GM21381 (cell line): ENCODE measurements around the gene LRRIQ4.
A peak's percentile ranks its signal among the peaks of the same experiment; 100 is the strongest.

Experiments used
- ATAC-seq: cut with Tn5 transposase; IDR thresholded peaks from one replicate; pipeline ENCODE4 v1.9.1; 2021; ENCODE audit warnings: mild to moderate bottlenecking, moderate library complexity; ENCODE audit not compliant: unreplicated experiment

LRRIQ4 gene

DNA sequence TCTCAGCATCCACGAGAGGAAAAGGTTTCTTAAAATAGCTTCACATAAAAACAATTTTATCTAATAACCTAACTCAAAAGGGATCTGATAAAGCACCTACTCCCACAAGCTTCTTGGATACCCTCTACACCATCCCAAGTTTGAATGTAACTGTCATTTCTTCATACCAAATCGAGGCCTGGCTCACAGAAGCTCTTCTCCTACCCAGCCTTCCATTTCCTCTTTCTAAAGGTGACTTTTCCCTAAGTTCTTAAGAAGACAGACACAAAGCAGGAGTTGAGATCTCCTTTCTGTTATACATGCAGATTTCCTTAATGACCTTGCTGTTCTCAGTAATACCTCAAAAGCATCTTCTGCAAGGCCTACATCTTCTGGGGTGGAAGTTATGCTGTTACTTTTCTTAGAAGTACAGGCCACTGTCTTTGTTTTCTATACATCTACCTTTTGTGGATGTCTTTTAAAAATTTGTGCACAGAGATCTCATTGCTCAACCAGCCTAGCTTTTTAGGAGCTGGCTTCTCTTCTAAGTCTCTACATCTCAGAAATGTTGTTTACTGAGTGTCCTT is 3.4 kb upstream of the LRRIQ4 start:
- no peak for ATAC-seq

DNA sequence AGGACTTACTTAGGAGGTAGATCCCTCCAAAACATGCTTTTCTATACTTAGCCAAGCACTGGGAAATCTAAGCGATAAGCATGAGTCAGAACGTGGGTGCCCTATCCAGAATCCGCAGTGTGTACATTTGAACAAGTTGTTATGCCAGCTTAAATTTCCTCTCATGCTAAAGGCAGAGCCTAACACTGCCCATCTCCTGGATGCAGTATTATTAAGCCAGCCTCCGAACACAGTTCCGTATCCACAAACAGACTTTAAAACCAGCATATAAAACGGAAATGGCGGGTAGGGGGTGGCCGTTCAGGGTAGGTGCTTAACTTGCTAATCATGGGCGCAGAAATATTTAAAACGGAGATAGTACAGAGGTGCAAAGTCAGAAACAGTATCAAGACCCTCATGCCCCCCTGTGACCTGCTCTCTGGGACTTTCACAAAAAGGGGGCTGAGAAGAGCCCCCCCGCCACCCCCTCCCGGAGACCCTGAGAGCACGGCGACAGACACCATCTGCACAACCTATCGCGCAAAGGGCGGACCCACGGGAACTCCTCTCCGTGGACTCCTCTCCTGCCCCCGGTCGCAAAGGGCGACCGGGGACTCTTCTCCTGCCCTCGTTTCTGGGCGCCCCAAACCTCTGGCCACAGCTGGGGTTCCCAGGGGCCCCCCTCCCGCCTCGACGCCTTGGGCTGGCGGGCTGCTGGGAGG is 889 bp upstream of the LRRIQ4 start:
- ATAC-seq: no peak

DNA sequence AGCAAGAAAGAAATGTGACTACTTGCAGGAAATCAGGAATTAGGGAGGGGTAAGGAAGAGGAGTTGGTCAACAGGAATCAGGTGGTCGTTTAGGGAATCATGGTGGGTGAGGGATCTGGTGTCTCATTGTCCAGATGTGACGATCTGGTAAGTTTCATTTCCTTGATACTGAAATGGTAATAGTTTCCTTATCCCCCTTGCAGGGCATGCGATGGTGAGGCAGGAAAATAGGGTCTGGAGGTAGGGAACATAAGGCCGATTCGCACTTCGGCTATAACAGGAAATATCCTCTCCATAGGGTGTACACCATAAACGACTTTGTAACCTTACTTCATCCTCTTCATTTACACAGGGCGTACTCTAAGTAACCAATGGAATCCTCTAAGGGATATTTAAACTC is 608 bp downstream of the LRRIQ4 start:
- no peak for ATAC-seq

DNA sequence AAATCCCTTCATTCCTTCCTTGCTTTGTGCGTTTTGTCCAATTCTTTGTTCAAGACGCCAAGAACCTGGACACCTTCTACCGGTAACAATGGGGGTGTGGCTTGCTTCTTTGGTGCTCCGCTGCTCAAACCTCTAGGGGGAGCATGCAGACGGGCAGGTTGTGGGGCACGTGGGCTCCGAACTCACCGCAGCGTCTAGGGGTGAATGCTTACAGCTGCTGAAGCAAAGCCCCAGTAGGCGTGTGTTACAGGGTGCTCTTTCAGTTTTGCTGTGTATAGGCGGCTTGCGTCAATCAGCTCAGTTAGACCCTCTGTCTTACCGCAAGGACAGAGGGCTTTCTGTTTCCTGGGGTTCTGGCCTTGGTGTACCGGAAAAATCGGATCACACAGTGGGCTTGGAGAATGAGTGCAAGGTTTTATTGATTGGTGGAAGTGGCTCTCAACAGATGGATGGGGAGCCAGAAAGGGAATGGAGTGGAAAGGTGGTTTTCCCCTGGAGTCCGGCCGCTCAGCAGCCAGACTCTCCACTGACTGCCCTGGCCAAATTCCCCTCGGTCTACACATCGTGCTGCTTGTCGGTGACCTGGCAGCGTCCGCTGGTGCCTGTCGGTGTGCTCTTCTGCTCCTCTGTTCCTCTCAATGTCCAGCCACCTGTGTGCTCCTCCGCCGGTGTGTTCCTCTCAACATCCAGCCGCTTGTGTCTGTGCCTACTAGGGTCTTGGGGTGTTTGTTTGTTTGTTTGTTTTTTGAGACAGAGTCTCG is 1.3 kb downstream of the LRRIQ4 start:
- ATAC-seq: peak; percentile 84

DNA sequence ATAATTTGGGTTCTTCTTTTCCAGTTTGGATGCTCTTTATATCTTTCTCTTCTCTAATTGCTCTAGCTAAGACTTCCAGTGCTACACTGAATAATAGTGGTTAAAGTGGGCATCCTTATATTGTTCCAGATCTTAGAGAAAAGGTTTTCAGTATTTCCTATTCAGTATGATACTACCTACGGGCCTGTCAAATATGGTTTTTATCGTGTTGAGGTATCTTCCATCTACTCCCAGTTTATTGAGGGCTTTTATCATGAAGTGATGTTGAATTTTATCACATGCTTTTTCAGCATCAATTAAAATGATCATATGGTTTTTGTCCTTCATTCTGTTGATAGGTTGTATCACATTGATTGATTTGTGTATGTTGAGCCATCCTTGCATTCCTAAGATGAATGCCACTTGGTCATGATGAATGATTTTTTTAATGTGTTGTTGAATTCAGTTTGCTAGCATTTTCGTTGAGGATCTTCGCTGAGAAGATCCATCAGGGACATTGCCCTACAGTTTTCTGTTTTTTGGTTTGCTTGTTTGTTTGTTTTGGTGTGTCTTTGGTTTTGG is 3.0 kb downstream of the LRRIQ4 start:
- ATAC-seq: no peak

DNA sequence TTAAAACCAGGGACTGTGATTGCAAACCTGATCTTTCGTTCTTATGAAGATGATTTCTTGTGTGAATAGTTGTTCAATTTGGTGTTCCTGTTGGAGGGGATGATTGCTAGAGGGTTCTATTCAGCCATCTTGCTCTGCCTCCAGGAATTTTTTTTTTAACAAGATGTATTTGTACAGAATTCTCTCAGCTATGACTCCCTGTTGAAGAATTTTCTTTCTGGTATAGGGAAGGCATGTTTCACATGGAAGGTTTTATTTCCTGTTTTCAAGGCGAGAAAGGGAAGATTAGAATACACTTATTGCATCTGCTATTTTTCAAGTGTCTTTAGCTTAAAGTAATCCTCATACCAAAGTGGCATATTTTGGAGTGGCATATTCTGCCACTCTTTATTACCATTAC is 5.6 kb downstream of the LRRIQ4 start:
- no peak for ATAC-seq

DNA sequence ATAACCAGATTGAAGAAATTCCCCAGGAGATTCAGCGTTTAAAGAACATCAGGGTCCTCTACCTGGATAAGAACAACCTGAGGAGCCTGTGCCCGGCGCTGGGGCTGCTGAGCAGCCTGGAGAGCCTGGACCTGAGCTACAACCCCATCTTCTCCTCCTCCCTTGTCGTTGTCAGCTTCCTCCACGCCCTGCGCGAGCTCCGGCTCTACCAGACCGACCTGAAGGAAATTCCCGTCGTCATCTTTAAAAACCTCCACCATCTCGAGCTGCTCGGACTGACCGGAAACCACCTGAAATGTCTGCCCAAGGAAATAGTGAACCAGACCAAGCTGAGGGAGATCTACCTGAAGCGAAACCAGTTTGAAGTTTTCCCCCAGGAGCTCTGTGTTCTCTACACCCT is 9.4 kb downstream of the LRRIQ4 start:
- no peak for ATAC-seq

DNA sequence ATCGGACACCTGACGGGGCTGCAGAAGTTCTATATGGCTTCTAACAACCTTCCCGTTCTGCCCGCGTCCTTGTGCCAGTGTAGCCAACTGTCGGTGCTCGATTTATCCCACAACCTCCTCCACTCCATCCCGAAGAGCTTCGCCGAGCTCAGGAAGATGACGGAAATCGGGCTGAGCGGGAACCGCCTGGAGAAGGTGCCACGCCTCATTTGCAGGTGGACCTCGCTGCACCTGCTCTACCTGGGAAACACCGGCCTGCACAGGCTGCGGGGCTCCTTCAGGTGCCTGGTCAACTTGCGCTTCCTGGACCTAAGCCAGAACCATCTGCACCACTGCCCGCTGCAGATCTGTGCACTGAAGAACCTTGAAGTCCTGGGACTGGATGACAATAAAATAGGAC is 9.9 kb downstream of the LRRIQ4 start:
- ATAC-seq: no peak

DNA sequence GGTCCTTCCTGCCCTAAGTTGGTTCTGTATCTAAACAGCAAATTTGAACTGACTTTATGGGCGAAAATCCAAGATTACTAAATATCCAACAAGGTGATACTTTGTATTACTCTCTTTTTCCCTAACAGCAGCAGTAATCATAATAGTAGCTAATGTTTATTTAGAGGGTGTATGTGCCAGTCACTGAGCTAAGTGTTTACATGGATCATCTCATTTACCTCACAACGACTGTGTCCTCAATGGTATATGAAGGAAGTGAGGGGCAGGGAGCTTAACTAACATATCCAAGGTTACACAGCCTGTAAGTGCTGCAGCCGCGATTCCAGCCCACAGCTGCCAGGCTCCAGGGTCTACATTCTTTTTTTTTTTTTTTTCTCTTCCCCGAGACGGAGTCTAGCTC is 10.3 kb downstream of the LRRIQ4 start:
- no peak for ATAC-seq

DNA sequence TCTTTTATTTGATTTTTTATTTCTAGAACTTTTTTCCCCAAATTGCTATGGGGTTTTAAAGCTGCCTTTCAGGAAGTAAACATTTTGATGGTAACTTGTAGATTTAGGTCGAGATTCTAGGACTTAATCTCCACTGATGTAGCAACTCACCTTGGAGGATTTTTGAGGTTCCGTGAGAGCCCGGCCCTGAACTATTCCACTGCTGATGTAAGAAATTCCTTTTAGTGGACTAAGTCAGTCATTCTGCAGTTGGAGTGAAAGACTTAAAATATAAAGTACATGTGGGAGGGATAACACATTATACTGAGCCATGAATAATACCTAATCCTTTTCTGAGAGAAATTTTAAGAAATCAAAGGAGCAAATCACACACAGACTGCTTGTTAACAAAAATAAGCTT is 12.6 kb downstream of the LRRIQ4 start:
- no peak for ATAC-seq

DNA sequence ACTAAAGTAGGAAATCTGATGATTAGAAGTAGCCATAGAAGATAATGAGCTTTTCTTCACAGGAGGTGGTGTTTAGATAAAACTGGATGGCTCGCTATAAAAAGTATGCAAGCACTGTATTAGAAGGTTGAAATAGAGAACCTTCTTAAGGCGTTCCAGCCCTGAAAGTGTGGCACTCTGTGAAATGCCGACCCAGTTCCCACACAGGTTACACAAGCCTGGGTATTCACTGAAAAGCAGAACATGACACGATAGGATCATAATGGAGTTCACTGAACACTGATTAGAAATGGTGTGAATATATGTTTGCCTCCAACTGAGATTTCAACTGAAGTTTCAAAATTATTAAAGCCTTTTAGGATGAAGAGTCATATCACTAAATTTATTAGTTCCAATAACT is 15.0 kb downstream of the LRRIQ4 start:
- ATAC-seq: no peak

DNA sequence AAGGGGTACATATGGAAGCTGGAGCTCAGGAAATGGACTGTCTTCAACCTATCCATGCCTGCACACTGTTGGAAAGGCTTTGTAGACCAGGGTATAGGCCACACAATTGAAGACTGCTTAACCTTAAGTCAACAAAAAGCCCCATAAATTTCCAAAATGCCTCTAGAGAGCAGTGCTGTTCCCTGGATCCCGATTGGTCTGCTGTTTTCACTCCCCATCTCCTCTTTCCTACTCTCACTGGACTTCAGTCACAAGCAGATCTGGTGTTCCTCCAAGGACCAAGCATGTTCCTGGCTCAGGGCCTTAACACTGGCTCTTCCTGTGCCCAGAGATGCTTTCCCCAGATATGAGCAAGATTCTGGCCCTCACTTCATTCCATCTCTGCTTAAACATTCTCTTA is 22.9 kb downstream of the LRRIQ4 start:
- ATAC-seq: peak; percentile 15

DNA sequence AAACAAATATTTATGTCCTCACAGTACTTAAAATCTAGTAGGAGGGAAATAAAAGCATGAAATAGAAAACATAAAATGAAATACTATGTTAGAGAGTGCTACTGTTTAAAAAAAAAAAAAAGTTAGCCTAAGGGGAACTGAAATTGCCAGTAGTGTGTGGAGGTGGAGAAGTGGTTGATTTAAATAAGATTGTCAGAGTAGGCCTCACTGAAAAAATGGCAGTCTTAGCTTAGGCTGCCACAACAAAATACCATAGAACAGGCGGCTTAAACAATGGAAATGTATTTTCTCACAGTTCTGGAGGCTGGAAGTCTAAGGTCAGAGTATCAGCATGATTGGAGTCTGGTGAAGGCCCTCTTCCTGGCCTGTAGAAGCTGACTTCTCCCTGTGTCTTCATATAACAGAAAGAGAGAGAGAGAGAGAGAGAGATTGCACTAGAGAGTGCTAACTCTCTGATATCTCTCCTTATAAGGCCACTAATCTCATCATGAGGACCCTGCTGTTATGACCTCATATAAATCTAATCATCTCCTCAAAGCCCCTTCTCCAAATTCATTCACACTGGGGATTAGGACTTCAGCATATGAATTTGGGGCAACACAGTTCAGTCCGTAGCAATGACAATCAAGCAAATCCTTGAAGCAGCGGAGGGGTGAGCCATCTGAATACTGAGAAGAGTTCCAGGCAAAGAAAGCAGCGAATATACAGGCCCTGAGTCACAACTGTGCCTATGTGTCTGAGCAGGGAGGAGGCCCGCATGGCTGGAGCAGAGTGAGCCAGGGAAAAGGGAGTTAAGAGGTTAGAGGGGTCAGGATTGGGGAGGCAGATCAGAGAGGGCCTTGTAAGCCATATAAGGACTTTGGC is 23.6 kb downstream of the LRRIQ4 start:
- ATAC-seq: peak; percentile 80

DNA sequence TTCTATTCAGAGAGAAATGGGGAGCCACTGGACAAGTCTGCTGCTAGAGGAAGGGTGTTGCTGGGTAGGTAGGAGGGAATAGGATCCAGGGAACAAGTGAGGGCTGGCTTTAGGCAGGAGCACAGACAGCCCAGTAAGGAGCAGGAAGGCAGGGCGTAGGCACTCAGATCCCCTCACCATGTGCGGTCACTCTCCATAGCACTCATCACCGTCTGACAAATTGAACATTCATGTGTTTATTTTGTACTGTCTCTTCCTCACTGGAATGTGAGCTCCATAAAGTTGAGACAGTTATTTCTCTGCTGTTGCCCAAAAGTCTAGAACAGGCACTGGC is 24.2 kb downstream of the LRRIQ4 start:
- no peak for ATAC-seq

DNA sequence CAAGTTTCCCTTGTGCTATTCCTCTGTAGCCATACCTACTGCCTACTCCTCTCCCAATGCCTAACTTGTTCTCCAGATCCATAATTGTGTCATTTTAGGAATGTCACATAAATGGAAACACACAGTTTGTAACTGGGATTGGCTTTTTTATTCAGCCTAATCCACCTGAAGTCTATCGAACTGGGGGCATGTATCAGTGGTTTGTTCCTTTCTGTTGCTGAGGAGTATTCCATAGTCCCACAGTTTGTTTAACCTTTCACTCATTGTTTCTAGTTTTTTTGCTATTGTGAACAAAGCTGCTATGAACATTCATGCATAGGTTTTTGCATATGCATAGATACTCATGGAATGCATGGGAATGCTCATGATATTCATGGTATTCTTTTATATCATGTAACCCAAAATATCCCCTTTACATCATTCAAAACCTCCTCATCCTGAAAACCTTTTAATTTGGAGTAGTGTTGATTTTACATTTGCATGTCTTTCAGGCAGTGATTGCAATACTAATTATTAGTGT is 25.9 kb downstream of the LRRIQ4 start:
- ATAC-seq: no peak

DNA sequence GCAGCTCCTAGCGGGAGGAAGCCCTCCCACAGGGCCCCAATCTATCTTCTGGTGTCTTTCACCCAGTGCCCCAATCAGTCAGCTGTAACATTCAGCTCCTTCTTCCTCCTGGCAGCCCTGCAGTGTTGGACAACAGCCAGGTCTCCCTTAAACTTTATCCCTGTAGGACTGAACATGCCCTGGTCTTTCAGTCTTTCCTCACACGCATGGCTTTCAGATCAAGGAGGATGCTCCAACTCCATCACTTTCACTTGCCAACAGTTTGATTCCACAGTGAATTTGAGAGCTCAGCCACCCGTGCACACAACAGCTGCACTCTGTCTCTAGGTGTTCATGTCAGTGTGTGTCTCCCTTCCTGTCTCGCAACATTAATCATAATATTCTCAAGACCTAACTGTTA is 28.5 kb downstream of the LRRIQ4 start:
- no peak for ATAC-seq

DNA sequence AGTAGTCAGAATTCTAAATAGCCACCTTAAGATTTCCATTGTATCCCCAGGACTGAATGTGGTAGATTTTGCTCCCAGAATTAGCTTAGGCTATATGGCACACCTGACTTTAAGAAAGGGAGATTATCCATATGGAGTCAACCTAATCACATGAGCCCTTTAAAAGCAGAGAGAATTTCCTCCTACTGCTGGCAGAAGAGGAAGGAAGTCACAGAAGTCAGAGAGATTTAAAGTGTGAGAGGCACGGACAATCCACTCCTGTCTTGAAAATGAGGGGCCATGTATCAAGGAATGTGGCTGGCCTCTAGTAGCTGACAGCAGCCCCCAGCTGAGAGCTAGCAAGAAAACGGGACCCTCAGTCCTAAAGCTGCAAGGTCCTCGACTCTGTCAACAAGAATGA is 30.3 kb downstream of the LRRIQ4 start:
- ATAC-seq: no peak

DNA sequence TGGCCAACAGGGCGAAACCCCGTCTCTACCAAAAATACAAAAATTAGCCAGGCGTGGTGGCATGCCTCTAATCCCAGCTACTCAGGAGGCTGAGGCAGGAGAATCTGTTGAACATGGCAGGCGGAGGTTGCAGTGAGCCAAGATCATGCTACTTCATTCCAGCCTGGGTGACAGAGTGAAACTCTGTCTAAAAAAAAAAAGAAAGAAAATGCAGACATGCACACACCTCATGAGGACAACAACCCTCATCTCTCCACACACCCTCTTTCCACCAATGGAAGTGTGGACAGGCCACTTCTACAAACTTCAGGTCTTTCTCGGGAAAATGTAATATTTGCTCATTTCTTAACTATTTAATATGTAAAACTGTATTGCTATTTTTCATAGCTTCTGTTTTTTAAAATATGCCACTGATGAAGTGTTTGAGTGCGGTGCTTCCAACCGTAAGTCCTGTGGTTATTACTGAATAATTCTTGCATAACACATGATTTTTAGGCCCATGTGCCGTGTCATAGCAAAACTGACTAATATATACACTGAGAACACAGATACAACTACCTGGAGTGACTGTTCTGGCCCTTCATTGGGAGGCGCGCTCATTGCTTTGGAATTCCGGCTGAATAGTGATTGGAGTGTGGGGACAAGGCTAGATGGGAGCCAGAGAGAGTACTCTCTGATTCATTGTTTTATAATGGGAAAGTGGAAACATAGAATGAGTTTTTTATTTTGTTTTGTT is 34.0 kb downstream of the LRRIQ4 start:
- peak; percentile 91 for ATAC-seq

DNA sequence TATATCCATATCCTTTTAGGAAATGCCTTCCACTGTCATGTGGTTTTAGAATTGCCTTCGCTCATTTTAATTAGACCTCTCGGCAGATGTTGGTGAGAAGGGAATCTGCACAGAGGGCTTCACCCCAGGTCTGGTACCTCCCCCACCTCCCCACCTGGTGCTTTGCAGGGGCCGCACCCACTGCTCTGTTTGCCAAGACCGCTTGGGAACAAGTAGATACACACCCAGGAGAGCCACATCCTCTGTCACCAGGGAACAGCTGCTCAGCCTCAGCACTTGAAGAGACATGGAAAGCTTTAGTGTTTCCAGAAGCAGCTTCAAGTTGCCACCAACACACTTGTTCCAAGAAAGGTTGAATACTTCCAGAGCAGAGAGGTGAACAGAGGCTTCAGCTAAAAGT is 35.2 kb downstream of the LRRIQ4 start:
- no peak for ATAC-seq

DNA sequence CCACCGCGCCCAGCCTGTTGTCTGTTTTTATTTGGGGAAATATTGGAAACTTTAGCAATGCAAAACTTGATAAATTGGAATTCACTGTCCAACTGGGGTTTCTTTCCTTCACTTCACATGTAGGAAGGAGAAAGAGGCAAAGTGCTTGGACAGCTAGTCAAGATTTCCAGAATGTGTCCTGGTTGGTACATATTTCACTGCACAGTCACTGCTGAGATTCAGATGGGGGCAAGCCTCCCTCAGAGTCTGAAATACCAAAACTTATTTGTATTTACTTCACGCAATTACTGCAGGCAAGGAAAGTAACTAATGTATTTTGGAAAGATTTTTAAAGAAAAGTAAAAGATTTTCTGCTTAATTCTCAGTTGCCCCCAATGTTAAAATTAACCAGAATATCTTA is 36.1 kb downstream of the LRRIQ4 start:
- ATAC-seq: no peak
